Measurements from ENCODE around the gene WIPF3.
"Not testable (repeated sequence)": the region's sequence is repeated elsewhere in the genome, so short reads cannot be mapped to it uniquely, and the experiment has no call there.

Gene WIPF3

GRCh38 chr7:29957521-29958310, 151.4 kb downstream of the WIPF3 start:
- no peak for DNase-seq

- no peak for DNase-seq
These were observed 152.5 kb downstream of the WIPF3 start for GRCh38 chr7:29958667-29959358.

DNA sequence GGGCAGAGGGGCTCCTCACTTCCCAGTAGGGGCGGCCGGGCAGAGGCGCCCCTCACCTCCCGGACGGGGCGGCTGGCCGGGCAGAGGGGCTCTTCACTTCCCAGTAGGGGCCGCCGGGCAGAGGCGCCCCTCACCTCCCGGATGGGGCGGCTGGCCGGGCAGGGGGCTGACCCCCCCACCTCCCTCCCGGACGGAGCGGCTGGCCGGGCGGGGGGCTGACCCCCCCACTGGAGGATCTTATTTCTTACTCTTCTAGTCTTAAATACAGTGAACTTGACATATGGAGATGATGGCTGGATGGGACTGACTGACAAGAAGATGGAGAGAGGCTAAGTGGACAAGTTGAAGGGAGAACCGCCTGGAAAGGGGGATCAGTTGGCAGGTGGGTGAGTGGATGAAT, 155.3 kb downstream of the WIPF3 start:
- not testable (repeated sequence) for DNase-seq

- DNase-seq: no peak
These were observed 155.7 kb downstream of the WIPF3 start for GRCh38 chr7:29962035-29962434.

DNA sequence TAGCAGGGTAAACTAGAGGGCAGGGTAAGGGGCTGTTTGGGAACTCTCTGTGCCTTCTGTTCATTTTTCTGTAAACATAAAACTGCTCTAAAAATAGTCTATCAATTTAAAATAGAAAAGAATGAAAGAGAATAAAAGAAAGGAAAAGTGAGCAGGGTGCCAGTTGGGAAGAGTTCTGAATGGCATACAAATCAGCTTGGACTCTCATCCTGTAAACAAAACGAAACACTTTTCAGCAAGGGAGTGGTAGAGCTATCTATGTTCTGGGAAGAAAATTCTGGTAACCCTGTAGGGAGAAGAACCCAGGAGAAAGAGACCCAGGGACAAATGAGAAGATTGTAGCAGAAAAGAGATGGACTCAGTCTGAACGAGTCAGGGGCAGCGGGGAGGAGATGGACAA, 158.7 kb downstream of the WIPF3 start:
- DNase-seq: no peak

All from fibroblast of skin of right quadriceps (primary cell).